Inferior parietal cortex (tissue), 1 donor: ENCODE results near the gene TTN.
"Not testable (repeated sequence)": the region's sequence is repeated elsewhere in the genome, so short reads cannot be mapped to it uniquely, and the experiment has no call there.

Source experiments
- DNase-seq: peaks from one replicate; pipeline ENCODE4 v3.0.0-alpha.2; 2016; ENCODE audit errors: extremely low spot score

Gene TTN

DNA sequence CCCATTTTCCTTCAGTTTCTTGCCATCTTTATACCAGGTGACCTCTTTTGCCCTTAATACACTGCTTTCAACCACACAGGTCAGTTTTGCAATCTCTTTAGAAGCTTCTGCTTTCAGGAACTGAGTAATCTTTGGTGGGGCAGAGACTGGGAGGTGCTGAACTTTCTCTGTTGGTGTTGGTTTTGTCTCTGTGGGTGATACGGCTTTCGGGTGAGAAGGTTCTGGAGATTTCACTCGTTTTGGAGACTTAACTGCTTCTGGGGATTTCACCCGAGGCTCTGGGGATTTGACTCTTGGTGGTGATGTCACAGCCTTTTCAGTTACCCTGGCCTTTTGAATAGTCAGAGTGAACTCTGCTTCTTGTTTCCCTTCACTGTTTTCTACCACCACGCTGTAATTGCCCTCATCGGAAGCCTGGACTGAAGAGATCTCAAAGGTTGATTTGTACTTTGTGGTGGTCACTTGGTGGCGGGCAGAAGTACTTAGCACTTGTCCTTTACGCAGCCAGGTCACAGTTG, 276.5 kb downstream of the TTN start:
- DNase-seq: no peak

DNA sequence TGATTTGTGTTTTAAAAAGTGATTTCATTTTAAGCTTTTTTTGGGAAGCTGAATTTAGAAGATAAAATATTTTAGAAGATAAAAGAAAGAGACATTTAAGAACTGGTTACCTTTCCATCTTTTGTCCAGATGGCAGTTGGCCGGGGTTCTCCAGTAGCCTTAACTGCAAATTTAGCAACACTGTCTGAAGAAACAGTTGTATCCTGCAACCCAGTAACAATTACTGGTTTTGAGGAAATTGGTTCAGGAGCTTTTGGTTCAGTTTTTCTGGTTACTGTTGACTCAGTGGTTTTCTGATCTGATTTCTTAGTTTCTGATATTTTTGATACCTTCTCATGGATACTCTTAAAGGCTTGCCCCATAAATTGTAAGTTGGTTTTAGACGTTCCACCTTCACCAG, 277.1 kb downstream of the TTN start:
- no peak for DNase-seq

DNA sequence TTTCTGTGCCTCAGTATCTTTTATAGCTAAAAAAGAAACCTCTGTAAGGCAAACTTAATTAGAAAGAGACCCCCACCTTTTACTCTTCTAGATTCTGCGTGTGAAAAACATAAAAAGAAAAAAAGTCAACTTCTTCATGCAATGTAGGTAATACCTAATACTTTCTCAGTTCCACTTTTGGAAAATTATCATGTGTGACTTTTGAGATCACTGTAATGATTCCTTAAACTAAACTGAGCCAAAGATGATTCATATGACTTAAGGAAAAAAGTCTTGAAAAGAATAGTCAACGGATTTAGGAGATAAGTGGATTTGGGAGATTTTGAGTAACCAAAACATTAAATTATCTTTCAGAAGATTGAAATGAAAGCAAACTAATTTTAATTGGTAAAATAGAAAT, 278.0 kb downstream of the TTN start:
- no peak for DNase-seq

DNA sequence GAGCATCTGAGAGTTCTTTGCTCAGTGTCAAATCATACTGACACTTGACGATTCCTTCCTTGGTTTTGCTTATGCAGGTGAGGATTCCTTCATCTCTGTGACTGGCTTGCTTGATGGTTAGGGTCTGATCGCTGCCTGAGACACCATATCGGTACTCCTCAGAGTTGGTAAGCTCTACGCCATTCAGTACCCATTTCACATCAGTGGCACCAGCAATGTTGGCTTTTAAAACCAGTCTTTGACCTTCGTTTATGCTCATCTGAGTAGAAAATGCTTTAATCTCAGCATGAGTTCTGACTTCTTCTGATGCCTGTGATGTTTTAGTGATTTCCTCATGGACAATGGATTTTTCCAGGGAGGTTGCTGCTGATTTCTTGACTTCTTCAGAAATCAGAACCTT, 278.6 kb downstream of the TTN start:
- DNase-seq: no peak

DNA sequence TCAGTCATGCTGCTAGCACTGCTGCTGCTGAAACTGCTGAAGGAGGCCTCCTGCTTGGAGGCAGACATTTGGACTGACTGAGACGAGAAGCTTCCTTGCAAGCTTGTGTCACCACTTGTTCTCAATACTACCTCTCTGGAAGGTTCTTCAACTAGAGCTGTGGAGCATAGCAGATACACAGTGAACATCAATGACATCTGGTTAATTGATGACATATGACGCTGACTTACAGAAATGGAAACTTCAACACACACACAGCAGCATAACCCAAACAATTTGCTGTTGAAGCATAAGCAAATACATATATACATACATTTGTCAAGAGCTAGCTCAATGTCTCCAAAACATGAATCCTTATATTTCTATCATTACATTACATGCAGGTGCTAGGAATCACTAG, 279.6 kb downstream of the TTN start:
- no peak for DNase-seq

DNA sequence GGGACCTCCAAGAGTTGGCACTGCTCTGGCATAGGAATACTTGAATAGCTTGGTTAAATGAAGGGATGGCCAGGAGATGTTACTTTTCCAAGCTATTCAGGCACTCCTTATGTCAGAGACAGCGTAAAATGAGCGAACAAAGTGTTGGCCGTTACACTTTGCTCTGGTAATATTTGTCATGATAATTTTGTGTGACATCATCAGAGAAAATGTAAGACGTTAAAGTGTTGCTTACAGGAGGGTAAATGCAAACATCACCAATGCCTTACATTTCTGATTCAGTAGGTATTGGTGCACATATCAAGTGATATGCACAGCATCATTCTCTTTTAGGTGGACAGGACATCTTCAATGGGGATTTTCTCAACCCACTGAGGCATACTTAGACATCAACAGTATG, 281.0 kb downstream of the TTN start:
- no peak for DNase-seq

DNA sequence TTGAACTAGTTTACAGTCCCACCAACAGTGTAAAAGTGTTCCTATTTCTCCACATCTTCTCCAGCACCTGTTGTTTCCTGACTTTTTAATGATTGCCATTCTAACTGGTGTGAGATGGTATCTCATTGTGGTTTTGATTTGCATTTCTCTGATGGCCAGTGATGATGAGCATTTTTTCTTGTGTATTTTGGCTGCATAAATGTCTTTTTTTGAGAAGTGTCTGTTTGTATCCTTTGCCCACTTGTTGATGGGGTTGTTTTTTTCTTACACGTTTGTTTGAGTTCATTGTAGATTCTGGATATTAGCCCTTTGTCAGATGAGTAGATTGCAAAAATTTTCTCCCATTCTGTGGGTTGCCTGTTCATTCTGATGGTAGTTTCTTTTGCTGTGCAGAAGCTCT, 281.8 kb downstream of the TTN start:
- not testable (repeated sequence) for DNase-seq

DNA sequence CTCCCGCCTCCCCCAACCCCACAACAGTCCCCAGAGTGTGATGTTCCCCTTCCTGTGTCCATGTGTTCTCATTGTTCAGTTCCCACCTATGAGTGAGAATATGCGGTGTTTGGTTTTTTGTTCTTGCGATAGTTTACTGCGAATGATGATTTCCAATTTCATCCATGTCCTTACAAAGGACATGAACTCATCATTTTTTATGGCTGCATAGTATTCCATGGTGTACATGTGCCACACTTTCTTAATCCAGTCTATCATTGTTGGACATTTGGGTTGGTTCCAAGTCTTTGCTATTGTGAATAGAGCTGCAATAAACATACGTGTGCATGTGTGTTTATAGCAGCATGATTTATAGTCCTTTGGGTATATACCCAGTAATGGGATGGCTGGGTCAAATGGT, 282.2 kb downstream of the TTN start:
- not testable (repeated sequence) for DNase-seq

DNA sequence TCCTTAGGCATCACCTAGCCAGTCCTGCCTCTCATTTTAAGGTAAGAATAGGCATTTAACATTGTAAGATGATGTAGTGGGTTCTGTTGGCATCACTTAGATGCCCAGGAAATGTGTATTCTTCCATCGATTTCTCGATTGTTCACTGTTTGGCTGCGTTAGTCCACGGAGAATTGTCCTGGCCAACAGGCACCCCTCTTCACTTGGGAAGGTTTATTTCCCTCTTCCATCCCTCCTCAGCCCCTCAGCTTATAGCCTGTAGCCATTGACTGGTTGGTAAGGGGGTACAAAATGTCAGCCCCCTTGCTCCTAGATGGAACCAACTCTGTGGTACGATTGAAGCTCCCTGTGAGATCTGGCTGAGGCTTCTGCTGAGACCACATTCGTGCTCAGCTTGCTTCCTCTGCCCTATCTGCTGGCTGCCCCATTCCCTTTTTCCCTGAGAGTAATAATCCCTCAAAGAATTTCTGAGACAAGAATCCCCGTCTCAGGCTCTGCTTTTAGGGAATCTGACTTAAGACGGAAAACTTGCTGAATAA, 283.6 kb downstream of the TTN start:
- DNase-seq: peak; percentile 9

DNA sequence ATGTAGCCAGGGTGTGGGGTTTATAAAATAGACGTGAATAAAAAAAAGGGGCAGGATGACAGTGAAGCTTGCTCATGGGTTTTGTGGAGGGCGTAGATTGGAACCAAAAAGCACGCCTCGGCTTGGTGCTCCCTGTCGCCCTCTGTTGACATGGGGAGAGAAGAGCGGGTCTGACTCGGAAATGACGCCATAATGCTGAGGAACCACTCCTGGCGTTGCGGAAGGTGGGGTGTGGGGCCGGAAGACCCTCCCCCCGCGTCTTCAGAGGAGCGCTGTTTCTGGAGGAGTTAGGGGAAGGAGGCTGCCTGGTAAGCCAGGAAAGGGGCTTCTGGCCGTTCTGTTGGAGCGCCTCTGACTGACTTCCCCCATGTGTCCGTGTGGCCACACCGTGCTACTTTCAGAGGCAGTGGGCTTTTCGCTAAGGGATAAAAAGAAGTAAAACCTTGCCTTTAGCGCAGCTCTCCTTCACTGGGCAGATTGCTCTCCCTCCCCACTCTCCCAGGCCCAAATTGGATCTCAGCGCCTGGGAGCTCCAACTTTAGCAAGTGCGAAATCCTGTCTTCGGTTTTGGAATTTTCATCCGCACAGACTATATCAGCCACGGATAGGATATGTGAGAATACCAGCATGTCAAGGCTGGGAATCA, 284.1 kb downstream of the TTN start:
- peak; percentile 86 for DNase-seq

DNA sequence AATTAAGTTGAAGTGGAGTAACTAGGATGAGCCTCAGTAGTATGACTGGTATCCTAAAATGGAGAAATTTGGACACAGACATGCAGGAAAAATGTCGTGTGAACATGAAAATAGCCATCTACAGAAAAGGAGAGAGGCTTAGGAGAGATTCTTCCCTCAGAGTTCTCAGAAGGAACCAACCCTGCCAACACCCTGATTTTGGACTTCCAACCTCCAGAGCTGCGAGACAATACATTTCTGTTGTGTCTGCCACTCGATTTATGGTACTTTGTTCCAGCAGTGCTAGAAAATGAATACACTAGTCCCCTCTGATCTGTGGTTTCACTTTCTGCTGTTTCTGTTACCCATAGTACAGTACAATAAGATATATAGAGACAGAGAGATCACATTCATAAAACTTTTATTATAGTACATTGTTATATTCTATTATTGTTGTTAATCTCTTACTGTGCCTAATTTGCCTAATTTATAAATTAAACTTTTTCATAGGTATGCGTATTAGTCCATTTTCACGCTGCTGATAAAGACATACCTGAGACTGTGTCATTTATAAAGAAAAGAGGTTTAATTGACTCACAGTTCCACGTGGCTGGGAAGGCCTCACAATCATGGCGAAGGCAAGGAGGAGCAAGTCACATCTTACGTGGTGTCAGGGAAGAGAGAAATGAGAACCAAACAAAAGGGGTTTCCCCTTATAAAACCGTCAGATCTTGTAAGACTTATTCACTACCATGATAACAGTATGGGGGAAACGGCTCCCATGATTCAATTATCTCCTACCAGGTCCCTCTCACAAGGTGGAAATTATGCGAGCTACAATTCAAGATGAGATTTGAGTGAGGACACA, 285.7 kb downstream of the TTN start:
- DNase-seq: no peak

DNA sequence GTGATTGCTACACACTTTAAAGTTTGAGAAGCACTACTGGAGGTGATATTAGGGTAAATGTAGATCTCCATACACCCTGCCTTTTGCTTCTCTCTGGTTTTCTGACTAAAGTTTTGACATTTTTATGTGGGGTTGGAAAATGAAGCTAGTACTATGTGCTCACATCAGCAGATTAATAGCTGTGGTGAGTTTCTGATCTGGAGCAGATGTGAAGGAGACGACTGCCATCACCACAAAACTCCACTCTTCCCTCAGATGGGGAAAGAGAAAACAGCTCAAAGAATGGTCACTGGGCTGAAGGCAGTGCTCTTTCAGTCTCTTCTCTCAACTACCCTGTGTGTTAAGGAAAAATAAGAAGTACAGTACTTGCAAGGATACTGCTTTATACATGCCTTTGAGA, 289.7 kb downstream of the TTN start:
- DNase-seq: no peak

DNA sequence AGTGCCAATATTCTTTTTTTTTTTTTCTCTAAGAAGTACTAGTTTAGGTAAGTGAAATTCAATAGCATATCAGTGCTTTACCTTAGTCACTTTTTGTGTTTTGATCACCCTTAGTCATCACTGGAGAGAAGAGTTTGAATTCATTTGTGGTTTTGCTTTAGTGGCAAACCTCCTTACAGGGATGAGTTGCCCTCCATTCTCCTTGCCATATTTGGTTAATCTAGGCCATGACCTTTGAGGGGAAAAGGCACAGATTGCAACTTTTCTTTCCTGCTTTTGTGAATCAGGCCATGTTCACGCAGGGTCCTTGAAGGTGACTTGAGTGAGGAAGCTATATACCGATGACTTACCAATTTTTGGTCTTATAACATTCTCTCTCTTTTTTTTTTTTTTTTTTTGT, 292.6 kb downstream of the TTN start:
- DNase-seq: no peak

DNA sequence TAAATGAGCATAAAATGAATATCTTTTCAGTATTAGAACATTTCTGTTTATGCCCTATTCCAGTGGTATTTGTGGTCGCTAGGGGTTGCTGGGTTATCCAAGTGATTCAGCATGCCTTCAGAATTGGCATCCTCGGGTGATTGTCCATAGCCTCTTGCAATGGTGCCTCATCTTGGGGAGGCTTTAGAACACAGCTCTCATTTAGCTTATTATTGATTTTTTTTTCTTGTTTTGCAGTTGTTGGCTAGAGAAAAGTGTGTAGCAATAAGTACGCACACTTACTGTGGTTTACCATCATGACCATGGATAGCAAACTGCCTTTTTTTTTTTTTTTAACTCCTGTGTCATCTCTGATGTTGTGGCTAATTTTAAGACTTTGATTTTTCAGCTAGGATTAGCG, 293.3 kb downstream of the TTN start:
- no peak for DNase-seq

DNA sequence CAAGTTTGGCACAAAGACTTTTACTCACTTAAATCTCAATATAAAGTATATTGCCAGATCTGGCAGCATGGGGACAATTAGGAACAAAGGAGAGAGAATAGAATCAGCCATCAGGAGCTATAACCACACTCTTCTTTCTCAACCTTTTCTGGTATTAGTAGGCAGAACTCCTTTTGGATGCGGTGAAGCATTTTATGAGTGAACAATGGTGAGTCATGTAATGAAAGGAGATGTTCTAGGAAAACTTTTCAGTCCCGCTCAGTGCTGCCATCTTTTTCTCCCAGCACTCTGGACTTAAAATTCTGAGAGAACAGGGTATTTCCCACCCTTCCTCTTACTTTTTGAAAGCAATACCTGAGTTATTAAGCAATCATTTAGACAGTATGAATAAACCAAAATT, 294.7 kb downstream of the TTN start:
- DNase-seq: no peak

DNA sequence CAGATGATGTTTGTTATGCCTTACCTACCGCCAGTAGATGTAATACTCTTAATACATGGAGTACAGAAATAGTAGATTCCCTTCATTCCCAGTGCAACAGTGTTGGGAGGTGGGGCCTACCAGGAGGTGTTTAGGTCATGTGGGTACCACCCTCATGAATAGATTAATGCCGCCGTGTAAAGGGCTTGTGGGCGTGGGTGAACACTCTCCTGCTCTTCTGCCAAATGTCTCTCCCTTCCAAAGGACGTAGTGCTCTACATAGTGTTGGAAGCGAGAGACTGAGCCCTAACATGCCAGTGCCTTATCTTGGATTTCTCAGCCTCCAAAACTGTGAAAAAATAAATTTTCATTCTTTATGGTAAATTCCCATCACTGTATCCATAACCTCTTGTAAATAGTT, 296.8 kb downstream of the TTN start:
- no peak for DNase-seq

DNA sequence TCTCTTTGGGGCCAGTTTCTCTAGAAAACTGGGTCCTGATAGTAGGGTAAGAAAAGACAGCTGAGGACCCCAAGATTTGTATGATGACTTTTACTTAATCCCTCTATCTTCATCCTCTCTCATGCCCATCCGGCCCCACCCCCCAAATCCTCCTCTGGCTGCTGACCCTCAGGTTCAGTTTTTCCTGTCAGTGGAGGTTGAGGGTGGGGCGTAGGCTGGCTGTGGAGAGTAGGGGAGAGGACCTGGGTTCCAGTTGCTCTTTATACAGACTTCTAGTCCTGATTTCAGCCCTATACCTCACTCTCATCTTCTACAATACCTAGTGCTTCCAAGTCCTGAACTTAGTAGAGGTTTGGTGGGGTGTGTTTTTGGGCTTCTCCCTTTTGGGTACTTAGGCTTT, 298.6 kb downstream of the TTN start:
- no peak for DNase-seq

DNA sequence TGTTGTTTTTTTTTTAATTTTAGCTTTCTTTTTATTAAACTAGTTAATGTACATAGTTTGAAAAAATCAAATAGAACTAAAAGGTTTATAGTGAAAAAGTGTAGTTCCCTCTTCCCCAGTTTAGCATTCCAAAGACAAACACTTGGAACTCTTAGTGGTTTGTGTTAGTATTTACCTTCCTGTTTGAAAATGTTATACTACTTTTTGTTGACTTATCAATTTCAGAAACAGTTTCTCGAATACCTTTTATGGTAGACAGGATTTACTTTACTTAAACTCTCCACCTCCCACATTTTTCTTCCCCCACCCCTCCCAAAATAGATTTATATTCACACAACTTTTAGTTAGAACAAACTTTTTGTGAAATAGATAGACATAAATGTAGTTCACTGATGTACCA, 300.3 kb downstream of the TTN start:
- DNase-seq: no peak

DNA sequence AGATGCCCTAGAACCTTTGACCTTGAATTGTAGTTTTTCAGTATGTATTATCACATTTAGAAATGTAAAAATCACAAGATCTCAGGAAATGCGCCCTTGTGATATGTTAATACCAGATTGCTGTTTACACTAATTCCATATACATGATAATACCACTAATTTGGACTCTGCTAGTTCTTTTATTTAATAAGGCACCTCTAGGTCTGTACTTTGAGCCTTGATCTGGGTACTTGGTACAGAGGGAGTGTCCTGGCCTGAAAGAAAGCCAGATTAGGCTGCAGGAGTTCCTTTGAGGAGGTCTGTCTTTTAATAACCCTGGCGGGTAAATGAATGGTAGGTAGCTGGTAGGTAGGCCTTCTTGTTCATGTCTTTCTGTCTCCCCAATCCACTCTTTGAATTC, 300.7 kb downstream of the TTN start:
- DNase-seq: no peak

DNA sequence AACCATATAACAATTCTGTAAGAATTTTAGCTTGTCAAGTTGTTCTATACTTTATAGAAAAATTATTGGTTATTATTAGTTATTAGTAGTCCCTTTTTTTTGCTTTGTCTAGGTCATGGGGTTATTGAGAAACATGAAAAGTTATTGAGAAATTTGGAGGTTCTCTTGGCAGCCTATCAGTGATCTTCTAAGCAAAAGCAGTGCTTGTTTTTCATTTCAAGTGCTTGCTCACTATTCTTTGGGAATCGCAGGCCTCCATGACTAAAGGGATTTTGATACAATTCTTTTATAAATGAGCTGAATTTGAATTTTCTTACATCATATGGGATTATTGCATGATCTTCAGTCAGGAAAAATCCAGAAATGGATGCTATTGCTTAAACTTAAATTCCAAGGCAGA, 301.1 kb downstream of the TTN start:
- no peak for DNase-seq

DNA sequence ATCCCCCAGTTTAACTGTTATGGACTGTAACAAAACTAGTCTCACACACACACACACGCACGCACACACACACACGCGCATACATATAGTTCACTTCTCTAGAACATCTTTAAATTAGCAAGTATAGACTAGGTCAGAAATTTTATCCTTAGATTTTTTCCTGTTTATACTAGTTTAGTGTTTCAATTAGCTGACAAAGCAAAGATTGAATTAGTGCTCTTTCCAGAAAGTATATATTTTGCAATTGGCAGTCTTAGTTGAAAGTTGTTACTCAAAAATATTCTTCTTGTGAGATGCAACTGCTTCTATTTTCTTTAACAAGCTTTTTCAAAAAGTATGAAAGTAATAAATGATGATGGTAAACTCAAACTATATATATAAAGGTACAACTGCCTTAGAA, 304.5 kb downstream of the TTN start:
- no peak for DNase-seq

DNA sequence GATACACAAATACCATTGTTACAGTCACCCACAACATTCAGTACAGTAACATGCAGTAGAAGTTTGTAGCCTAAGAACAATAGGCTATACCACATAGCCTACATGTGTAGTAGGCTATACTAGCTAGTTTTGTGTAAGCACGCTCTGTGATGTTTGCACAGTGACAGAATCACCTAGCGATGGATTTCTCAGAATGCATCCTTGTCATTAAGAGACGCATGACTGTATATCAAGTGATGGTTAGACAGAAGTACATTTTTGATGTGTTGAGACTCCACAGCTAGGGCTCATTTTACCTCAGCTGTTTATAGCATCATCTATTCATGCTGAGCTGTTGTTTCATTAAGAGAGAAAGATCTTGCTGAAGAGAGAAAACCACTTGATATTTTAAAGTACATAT, 307.6 kb downstream of the TTN start:
- DNase-seq: no peak

DNA sequence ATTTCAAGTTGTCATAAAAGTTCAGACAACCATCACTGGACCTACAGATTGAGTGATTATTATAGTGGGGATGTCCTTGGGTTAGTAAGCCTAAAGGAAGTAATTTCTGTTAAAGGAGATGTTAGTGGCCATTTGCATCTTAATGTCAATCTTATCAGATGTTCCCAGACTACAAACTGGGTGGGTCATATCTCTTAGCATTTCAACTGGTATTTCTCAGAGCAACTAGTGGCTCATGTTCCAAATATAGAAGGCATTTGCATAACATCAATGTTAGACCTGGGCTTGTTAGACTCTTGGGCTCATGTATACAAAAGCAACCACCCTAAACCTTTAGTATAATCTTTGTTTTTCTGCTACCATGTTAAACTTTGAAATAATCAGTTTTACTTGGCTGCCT, 309.1 kb downstream of the TTN start:
- DNase-seq: no peak
